MM.1S (cell line): ENCODE data around the gene PAH.

Source experiments
- DNase-seq: peaks from one replicate; pipeline ENCODE4 v3.0.0-alpha.2; 2015
- H2AFZ ChIP-seq: fragments of 300-600 bp; sonication (generic); 2 replicates; pipeline ENCODE4 v1.6.0; 2016; ENCODE audit warnings: antibody characterized with exemption, low read length
- H3F3A ChIP-seq: fragments of 300-600 bp; sonication (generic); 2 replicates; pipeline ENCODE4 v1.6.1; 2016; ENCODE audit warnings: mild to moderate bottlenecking, antibody characterized with exemption, low read length, moderate library complexity, mixed read lengths; ENCODE audit not compliant: insufficient read depth
- H3K27ac ChIP-seq: fragments of 300-600 bp; sonication (generic); 2 replicates; pipeline ENCODE4 v1.5.1; 2016; ENCODE audit warnings: mild to moderate bottlenecking, low read length
- H3K27me3 ChIP-seq: fragments of 300-600 bp; sonication (generic); replicated peaks from 2 replicates; pipeline ENCODE4 v1.6.0; 2016; ENCODE audit warnings: low read length; ENCODE audit not compliant: insufficient read depth
- H3K36me3 ChIP-seq: fragments of 300-600 bp; sonication (generic); replicated peaks from 2 replicates; pipeline ENCODE4 v1.6.1; 2016; ENCODE audit warnings: mild to moderate bottlenecking, low read length, mixed read lengths; ENCODE audit not compliant: insufficient read depth
- H3K4me1 ChIP-seq: fragments of 300-600 bp; sonication (generic); 2 replicates; pipeline ENCODE4 v1.6.1; 2016; ENCODE audit warnings: low read length, mixed read lengths
- H3K4me2 ChIP-seq: fragments of 300-600 bp; sonication (generic); 2 replicates; pipeline ENCODE4 v1.6.0; 2016; ENCODE audit warnings: low read depth, low read length
- H3K4me3 ChIP-seq: fragments of 300-600 bp; sonication (generic); 2 replicates; pipeline ENCODE4 v1.5.1; 2016; ENCODE audit warnings: low read length, mixed read lengths
- H3K79me2 ChIP-seq: fragments of 300-600 bp; sonication (generic); 2 replicates; pipeline ENCODE4 v1.6.1; 2016; ENCODE audit warnings: mixed run types, low read length, mixed read lengths
- H3K9ac ChIP-seq: fragments of 300-600 bp; sonication (generic); 2 replicates; pipeline ENCODE4 v1.6.1; 2016; ENCODE audit warnings: low read length, mixed read lengths
- H3K9me2 ChIP-seq: fragments of 300-600 bp; sonication (generic); replicated peaks from 2 replicates; pipeline ENCODE4 v1.6.1; 2016; ENCODE audit warnings: mild to moderate bottlenecking, low read length, mixed read lengths; ENCODE audit not compliant: insufficient read depth
- H3K9me3 ChIP-seq: fragments of 300-600 bp; sonication (generic); replicated peaks from 2 replicates; pipeline ENCODE4 v1.6.1; 2016; ENCODE audit warnings: mild to moderate bottlenecking, low read length, mixed read lengths; ENCODE audit not compliant: insufficient read depth
- H4K20me1 ChIP-seq: fragments of 300-600 bp; sonication (generic); 2 replicates; pipeline ENCODE4 v1.6.1; 2016; ENCODE audit warnings: mild to moderate bottlenecking, low read length, moderate library complexity, mixed read lengths; ENCODE audit not compliant: insufficient read depth
- CTCF ChIP-seq: fragments of 300-600 bp; sonication (generic); IDR thresholded peaks from 2 replicates; pipeline ENCODE4 v1.5.1; 2016; ENCODE audit warnings: antibody characterized with exemption, low read length, mixed read lengths
- EZH2 ChIP-seq: fragments of 300-600 bp; sonication (generic); optimal IDR thresholded peaks from 2 replicates; pipeline ENCODE3; 2017; ENCODE audit warnings: low read depth, mild to moderate bottlenecking, antibody characterized with exemption, low read length, mixed read lengths
- EZH2phosphoT487 ChIP-seq: fragments of 300-600 bp; sonication (generic); IDR thresholded peaks from 2 replicates; pipeline ENCODE4 v1.6.1; 2018; ENCODE audit warnings: antibody characterized with exemption, low read length

Gene PAH

DNA sequence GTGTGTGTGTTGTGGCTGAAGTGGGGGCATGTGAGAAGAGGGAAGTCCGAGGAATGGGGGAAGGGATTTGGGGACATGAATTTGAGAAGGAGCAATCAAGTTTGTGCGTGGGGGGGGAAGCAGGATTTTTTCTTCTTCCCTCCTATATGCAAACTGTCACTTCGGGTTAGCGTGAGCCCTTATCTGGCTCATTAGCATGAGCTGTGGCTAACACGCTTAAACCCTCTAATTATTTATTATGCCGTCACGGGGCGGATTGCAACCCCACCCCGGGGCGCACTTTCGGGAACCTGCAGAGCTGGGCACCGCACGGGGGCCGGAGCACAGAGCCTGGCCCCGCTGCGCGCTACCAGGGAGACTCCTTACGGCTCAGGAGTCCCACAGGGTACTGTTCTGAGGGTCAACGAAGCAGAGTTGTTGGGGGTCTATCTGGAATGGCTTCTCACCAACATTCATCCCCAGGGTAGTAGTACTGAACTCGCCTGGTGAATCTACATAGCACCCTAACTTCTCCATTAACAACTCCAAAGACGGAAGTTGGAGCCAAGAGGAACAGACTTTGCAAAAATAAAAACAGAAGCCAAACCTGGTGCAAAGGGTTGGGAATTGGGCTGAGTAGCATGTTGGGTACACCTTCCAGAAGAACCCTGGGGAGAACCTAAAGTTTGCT lies 34.0 kb upstream of the PAH start:
- no peaks in the 10 kb centered on the region for H3K9me2 ChIP-seq
- no peak for DNase-seq
- H3K4me1 ChIP-seq = no peaks in the 10 kb centered on the region
- no peak overlapping the region for H3K27ac ChIP-seq
- no peak overlapping the region for H3K9ac ChIP-seq
- H3K4me2 ChIP-seq = no peak overlapping the region
- no peaks in the 10 kb centered on the region for H3F3A ChIP-seq
- no peaks in the 10 kb centered on the region for H4K20me1 ChIP-seq
- H3K27me3 ChIP-seq = no peaks in the 10 kb centered on the region
- H3K36me3 ChIP-seq = no peaks in the 10 kb centered on the region
- TF ChIP-seq CTCF = no peak
- TF ChIP-seq EZH2phosphoT487 = no peak
- no peak for TF ChIP-seq EZH2
- no peak overlapping the region for H2AFZ ChIP-seq
- no peak overlapping the region for H3K4me3 ChIP-seq
- no peaks in the 10 kb centered on the region for H3K9me3 ChIP-seq
- H3K79me2 ChIP-seq = no peaks in the 10 kb centered on the region

- Histone ChIP-seq H4K20me1 (no peaks in the 10 kb centered on the region), H3K36me3 (no peaks in the 10 kb centered on the region), H3K4me2 (no peak overlapping the region), H3K9ac (no peak overlapping the region), H3K27me3 (no peaks in the 10 kb centered on the region), H3K4me1 (no peaks in the 10 kb centered on the region), H3K9me2 (no peaks in the 10 kb centered on the region), H3K9me3 (no peaks in the 10 kb centered on the region), H3F3A (no peaks in the 10 kb centered on the region), H3K79me2 (no peaks in the 10 kb centered on the region), H3K4me3 (no peak overlapping the region), H3K27ac (no peak overlapping the region), H2AFZ (no peak overlapping the region)
- no peak for TF ChIP-seq EZH2
- no peak for TF ChIP-seq CTCF
- DNase-seq = no peak
Measured at GRCh38 chr12:102950107-102950949, 33.3 kb upstream of the PAH start.

DNA sequence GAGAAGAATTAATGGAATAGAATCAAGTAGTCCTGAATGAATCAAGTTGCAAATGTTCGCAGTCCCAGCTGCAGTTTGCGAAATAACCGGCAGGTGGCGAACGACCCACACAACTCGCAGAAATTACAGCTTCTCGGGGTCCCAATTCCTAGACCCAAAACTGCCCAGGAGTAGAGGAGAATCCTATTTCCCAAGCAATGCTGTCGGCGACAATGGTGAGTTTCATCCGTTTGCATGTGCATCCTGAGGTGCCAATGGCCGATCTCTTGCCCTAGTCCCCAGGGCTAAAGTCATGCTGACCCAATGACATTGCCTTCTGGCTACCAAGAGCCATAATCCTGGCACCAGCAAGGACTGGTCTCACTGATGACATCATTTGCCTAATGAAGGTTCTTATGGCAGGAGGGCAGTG lies 31.9 kb upstream of the PAH start:
- Histone ChIP-seq H3K9ac (no peak overlapping the region), H2AFZ (no peak overlapping the region), H3F3A (no peaks in the 10 kb centered on the region), H3K4me3 (no peak overlapping the region), H3K36me3 (no peaks in the 10 kb centered on the region), H3K4me2 (no peak overlapping the region), H4K20me1 (no peaks in the 10 kb centered on the region), H3K27me3 (no peaks in the 10 kb centered on the region), H3K9me2 (no peaks in the 10 kb centered on the region), H3K9me3 (no peaks in the 10 kb centered on the region), H3K27ac (no peak overlapping the region), H3K4me1 (no peaks in the 10 kb centered on the region), H3K79me2 (no peaks in the 10 kb centered on the region)
- TF ChIP-seq CTCF = peak; percentile 95
- TF ChIP-seq EZH2 = no peak
- DNase-seq = peak; percentile 41
